ENCODE data around the gene SLC35A5.
A peak's percentile ranks its signal among the peaks of the same experiment; 100 is the strongest.

The SLC35A5 gene

DNA sequence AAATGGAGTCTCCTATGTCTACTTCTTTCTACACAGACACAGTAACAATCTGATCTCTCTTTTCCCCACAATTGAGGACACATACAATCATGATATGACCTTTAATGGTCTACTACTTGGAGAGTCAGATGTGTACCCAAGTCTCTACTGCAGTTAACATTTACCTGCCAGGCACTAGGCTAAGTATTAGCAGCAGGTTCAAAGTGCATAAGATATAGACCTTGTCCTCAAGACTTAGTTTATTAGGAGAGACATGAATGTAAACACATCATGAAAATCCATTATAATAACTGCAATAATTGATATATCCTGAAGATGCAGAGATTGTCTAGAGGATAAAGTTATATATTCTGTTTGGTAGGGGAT, 3.1 kb downstream of the SLC35A5 start:
- Histone ChIP-seq H3K9me3 (no peaks in the 10 kb centered on the region), H3K36me3 (peaks cover 6 to 32% (median 14%) of the 10 kb centered on the region in 3 donors), H3K27me3 (no peaks in the 10 kb centered on the region), H3K4me3 (no peak overlapping the region), H3K27ac (no peak overlapping the region), H3K4me1 (peaks cover 0 to 25% (median 14%) of the 10 kb centered on the region in 4 donors)
- TF ChIP-seq, protein P1, sequence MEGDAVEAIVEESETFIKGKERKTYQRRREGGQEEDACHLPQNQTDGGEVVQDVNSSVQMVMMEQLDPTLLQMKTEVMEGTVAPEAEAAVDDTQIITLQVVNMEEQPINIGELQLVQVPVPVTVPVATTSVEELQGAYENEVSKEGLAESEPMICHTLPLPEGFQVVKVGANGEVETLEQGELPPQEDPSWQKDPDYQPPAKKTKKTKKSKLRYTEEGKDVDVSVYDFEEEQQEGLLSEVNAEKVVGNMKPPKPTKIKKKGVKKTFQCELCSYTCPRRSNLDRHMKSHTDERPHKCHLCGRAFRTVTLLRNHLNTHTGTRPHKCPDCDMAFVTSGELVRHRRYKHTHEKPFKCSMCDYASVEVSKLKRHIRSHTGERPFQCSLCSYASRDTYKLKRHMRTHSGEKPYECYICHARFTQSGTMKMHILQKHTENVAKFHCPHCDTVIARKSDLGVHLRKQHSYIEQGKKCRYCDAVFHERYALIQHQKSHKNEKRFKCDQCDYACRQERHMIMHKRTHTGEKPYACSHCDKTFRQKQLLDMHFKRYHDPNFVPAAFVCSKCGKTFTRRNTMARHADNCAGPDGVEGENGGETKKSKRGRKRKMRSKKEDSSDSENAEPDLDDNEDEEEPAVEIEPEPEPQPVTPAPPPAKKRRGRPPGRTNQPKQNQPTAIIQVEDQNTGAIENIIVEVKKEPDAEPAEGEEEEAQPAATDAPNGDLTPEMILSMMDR (IDR thresholded peaks at IDR 0.05) = no peak
- no peak for DNase-seq
- intact Hi-C loops (cut with DNase I; ENCODE audit: low total_unique reads) = no loop called here

DNA sequence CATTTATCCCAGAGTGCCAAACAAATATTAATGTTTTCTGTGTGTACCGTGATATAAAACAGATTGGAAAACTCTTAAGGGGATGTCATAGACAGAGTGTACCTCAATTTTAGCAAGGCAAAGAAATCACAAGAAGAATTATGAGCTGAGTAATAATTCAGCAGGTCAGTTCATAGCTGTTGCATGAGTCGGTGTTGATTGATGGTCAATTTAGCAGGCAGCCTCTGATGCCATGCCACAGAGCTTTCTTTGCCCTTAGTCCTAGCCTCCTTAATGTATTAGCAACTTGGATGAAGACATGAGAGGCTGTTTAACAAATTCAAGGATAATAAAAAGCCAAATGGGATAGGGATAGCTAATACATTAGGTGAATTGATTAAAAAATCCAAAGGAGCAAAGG, 6.8 kb downstream of the SLC35A5 start:
- Histone ChIP-seq H3K4me1 (peaks cover 0 to 5% (median 4%) of the 10 kb centered on the region in 4 donors), H3K27ac (no peak overlapping the region), H3K4me3 (no peak overlapping the region), H3K9me3 (no peaks in the 10 kb centered on the region), H3K27me3 (no peaks in the 10 kb centered on the region), H3K36me3 (peaks cover 29 to 66% (median 30%) of the 10 kb centered on the region in 3 donors)
- TF ChIP-seq, protein P1 (IDR thresholded peaks at IDR 0.05) = no peak
- intact Hi-C loops (cut with DNase I; ENCODE audit: low total_unique reads) = no loop called here
- DNase-seq = no peak

DNA sequence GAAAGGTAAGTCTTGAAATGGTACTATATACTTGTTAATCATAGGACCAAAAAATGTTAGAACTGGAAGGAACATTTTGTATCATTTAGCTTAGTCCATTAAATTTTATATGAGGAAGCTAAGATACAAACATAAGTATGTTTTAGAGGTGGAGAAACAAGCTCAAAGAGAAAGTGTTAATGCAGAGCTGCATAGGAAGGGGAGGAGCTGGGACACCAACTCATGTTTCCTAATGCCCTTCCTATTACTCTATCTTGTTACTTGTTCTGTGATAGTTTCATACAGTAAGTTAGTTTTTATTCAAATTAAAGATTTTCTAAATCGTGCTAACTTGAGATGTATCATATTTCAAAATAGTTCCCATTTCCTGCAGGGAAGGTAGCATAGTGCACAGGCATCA, 7.4 kb downstream of the SLC35A5 start:
- TF ChIP-seq, protein P1 (IDR thresholded peaks at IDR 0.05) = no peak
- DNase-seq = no peak
- Histone ChIP-seq H3K27me3 (no peaks in the 10 kb centered on the region), H3K36me3 (peaks cover 30 to 72% (median 36%) of the 10 kb centered on the region in 3 donors), H3K4me3 (no peak overlapping the region), H3K4me1 (no peaks in the 10 kb centered on the region), H3K27ac (no peak overlapping the region), H3K9me3 (no peaks in the 10 kb centered on the region)
- intact Hi-C loops (cut with DNase I; ENCODE audit: low total_unique reads) = no loop called here

DNA sequence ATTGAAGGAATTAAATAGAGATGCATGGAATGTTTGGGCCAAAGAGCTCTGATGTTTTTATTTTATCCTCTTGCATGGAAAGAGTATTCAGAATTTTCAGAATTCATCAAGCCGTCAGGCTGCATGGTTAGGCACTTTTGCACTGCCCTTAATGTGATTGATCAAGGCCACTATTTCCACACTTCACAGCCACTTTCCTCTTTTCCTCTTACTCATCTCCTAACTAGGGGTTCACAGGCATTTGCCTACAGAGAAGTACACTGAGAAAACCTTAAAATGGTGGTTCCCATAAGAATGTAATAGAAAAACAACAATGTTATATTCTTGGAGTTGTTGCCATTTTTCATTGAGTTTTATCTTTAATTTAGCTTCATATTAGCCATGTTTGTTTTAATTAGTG, 10.9 kb downstream of the SLC35A5 start:
- no peaks in the 10 kb centered on the region for H3K4me1 ChIP-seq
- no peaks in the 10 kb centered on the region for H3K9me3 ChIP-seq
- intact Hi-C loops (cut with DNase I; ENCODE audit: low total_unique reads) = no loop called here
- H3K27ac ChIP-seq = no peak overlapping the region
- TF ChIP-seq, protein P1 (IDR thresholded peaks at IDR 0.05) = no peak
- H3K27me3 ChIP-seq = no peaks in the 10 kb centered on the region
- peaks cover 24 to 69% (median 37%) of the 10 kb centered on the region in 3 donors for H3K36me3 ChIP-seq
- DNase-seq = no peak
- no peak overlapping the region for H3K4me3 ChIP-seq

DNA sequence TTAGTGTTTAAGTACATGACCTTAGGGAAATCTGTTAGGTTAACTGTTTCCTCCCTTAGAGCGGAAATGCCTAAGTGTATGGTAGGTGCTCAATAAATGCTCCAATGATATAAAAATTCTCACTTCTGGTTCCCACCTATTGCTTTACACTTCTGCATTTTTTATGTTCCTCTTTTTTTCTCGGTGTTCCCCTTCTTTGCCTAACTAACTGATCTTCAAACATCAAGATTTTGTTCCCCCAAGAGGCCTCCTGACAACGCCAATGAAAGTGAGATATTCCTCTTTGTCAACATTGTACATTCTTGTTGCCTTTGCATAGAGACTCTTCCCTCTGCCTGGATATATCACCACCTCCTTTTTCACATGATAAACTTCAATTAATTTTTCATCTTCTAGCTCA, 17.4 kb downstream of the SLC35A5 start:
- no peak overlapping the region for H3K4me3 ChIP-seq
- TF ChIP-seq, protein P1 (IDR thresholded peaks at IDR 0.05) = no peak
- H3K4me1 ChIP-seq = peaks cover 0 to 16% (median 0%) of the 10 kb centered on the region in 4 donors
- intact Hi-C loops (cut with DNase I; ENCODE audit: low total_unique reads) = no loop called here
- peaks cover 15 to 52% (median 18%) of the 10 kb centered on the region in 3 donors for H3K36me3 ChIP-seq
- no peaks in the 10 kb centered on the region for H3K9me3 ChIP-seq
- H3K27ac ChIP-seq = no peak overlapping the region
- no peak for DNase-seq
- no peaks in the 10 kb centered on the region for H3K27me3 ChIP-seq

DNA sequence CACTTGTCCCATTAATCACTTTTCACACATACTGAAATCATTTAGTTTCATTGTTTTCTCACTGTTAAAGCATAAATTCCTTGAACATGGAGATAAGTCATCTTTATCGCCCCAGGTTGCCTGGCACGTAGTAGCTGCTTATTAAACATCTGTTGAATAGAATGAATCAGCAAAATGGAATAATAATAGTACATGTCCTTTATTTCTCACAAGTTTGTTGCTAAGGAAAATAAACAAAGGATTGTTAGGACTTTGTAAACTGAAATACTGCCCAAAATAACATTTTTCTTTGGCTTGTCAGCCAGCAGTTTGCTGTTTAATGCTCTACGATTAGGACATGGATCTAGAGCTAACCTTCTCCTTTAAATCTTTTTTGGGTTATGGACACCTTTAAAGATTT, 17.9 kb downstream of the SLC35A5 start:
- TF ChIP-seq, protein P1 (IDR thresholded peaks at IDR 0.05) = no peak
- DNase-seq = no peak
- peak overlapping the region in 1 of 2 donors; percentile 51 for H3K27ac ChIP-seq
- H3K9me3 ChIP-seq = no peaks in the 10 kb centered on the region
- peaks cover 0 to 16% (median 0%) of the 10 kb centered on the region in 4 donors for H3K4me1 ChIP-seq
- H3K4me3 ChIP-seq = no peak overlapping the region
- H3K36me3 ChIP-seq = peaks cover 19 to 54% (median 21%) of the 10 kb centered on the region in 3 donors
- intact Hi-C loops (cut with DNase I; ENCODE audit: low total_unique reads) = loop anchor here (10.0 kb wide), 1 partner anchor 405 kb away; no protein-coding TSS in a partner anchor
- H3K27me3 ChIP-seq = no peaks in the 10 kb centered on the region
